Esophagus (tissue), 2 donors: Measurements from ENCODE around the gene BCR. TPM values are rescaled to one million over a fixed set of nuclear protein-coding genes. Genes with fewer than 3 reads are reported as not detected.
"Not testable (repeated sequence)": the region's sequence is repeated elsewhere in the genome, so short reads cannot be mapped to it uniquely, and the experiment has no call there.

Source experiments
- H3K27ac ChIP-seq, 2 donors: one replicate each; pipeline ENCODE4 v1.5.1; 2013; ENCODE audit warnings: low read depth in 2 of 2, mild to moderate bottlenecking in 2 of 2, inconsistent platforms in 1 of 2, low read length in 1 of 2, moderate library complexity in 1 of 2
- H3K27me3 ChIP-seq, 2 donors: one replicate each; pipeline ENCODE4 v1.6.1; 2013; ENCODE audit warnings: low read length in 2 of 2, control low read depth in 1 of 2, mild to moderate bottlenecking in 1 of 2; ENCODE audit not compliant: insufficient read depth in 2 of 2, control insufficient read depth in 1 of 2
- H3K36me3 ChIP-seq, 2 donors: one replicate each; pipeline ENCODE4 v1.6.1; 2013; ENCODE audit warnings: low read length in 1 of 2; ENCODE audit not compliant: control insufficient read depth in 2 of 2, insufficient read depth in 2 of 2
- H3K4me1 ChIP-seq, 2 donors: one replicate each; pipeline ENCODE4 v1.6.1; 2013; ENCODE audit warnings: low read length in 1 of 2; ENCODE audit not compliant: control insufficient read depth in 2 of 2, insufficient read depth in 2 of 2
- H3K4me3 ChIP-seq, 2 donors: one replicate each; pipeline ENCODE4 v1.5.1; 2013; ENCODE audit warnings: low read length in 2 of 2, mild to moderate bottlenecking in 2 of 2, low read depth in 1 of 2, moderate library complexity in 1 of 2
- H3K9me3 ChIP-seq, 2 donors: one replicate each; pipeline ENCODE4 v1.6.1; 2013; ENCODE audit warnings: mild to moderate bottlenecking in 2 of 2, low read depth in 1 of 2, low read length in 1 of 2, moderate library complexity in 1 of 2; ENCODE audit not compliant: control insufficient read depth in 2 of 2, insufficient read depth in 1 of 2
- WGBS, 2 donors: extraction: QIAGEN DNeasy Blood & Tissue Kit; methylation state at CpG; one replicate each; pipeline ENCODE4 v1.1.7; 2013; 5-methylcytosine and 5-hydroxymethylcytosine counted together
- polyA plus RNA-seq, 2 donors: library from polyadenylated mRNA; stranded (reverse); fragments of 200-250 nt; gene quantifications; one replicate each; pipeline ENCODE4 v1.2.3, GENCODE V29; 2013
- donor health status: healthy with polysubstance abuse.
- donor health status: Bipolar disorder and iron deficiency.

The BCR gene
- polyA plus RNA-seq, 2 donors, result 27.8 to 30.2 TPM

GRCh38 chr22:23309261-23309660 lies 129.0 kb downstream of the BCR start:
- H3K4me1 ChIP-seq, H3K27me3 ChIP-seq, H3K27ac ChIP-seq, H3K4me3 ChIP-seq, H3K9me3 ChIP-seq: not testable (repeated sequence)
- H3K36me3 ChIP-seq, result peaks cover 0 to 18% of the 10 kb centered on the region in 2 donors
- 92 to 93% methylated on average over 7 to 9 of the region's 12 CpGs for WGBS, 2 donors

GRCh38 chr22:23310443-23311097 lies 130.3 kb downstream of the BCR start:
- H3K4me1 ChIP-seq, H3K27ac ChIP-seq, H3K9me3 ChIP-seq, H3K4me3 ChIP-seq, H3K27me3 ChIP-seq: not testable (repeated sequence)
- 70 to 82% methylated on average over 5 to 6 of the region's 15 CpGs for WGBS, 2 donors
- peaks cover 0 to 24% of the 10 kb centered on the region in 2 donors for H3K36me3 ChIP-seq

- not testable (repeated sequence) for H3K27me3 ChIP-seq, H3K4me1 ChIP-seq, H3K4me3 ChIP-seq, H3K27ac ChIP-seq, H3K9me3 ChIP-seq
- H3K36me3 ChIP-seq, result peaks cover 0 to 21% of the 10 kb centered on the region in 2 donors
- 93 to 95% methylated on average over 15 to 18 of the region's 18 CpGs for WGBS, 2 donors
Measured at GRCh38 chr22:23311635-23312420, 131.5 kb downstream of the BCR start.

GRCh38 chr22:23313791-23314567 lies 133.7 kb downstream of the BCR start:
- no peak overlapping the region for H3K27ac ChIP-seq
- no peaks in the 10 kb centered on the region for H3K9me3 ChIP-seq
- H3K27me3 ChIP-seq, result no peaks in the 10 kb centered on the region
- no peak overlapping the region for H3K4me3 ChIP-seq
- H3K4me1 ChIP-seq, result no peaks in the 10 kb centered on the region
- peaks cover 0 to 21% of the 10 kb centered on the region in 2 donors for H3K36me3 ChIP-seq
- WGBS, 2 donors, result 86 to 89% methylated on average over 14 of the region's 14 CpGs

- Histone ChIP-seq H3K4me1 (no peaks in the 10 kb centered on the region), H3K27ac (no peak overlapping the region)
- WGBS, 2 donors, result 32 to 39% methylated on average over 15 of the region's 15 CpGs
Measured at GRCh38 chr22:23315341-23315917, 135.1 kb downstream of the BCR start.

GRCh38 chr22:23316596-23316995 lies 136.3 kb downstream of the BCR start:
- 82 to 87% methylated on average over 6 of the region's 11 CpGs for WGBS, 2 donors
- peaks cover 0 to 21% of the 10 kb centered on the region in 2 donors for H3K36me3 ChIP-seq
- not testable (repeated sequence) for H3K27ac ChIP-seq, H3K4me3 ChIP-seq, H3K4me1 ChIP-seq, H3K9me3 ChIP-seq, H3K27me3 ChIP-seq

More at GRCh38 chr22:23315341-23315917, 135.1 kb downstream of the BCR start:
- no peaks in the 10 kb centered on the region for H3K27me3 ChIP-seq
- no peaks in the 10 kb centered on the region for H3K9me3 ChIP-seq
- H3K36me3 ChIP-seq, result peaks cover 0 to 21% of the 10 kb centered on the region in 2 donors
- no peak overlapping the region for H3K4me3 ChIP-seq

GRCh38 chr22:23318316-23318715 lies 138.0 kb downstream of the BCR start:
- H3K27me3 ChIP-seq, H3K27ac ChIP-seq, H3K4me1 ChIP-seq, H3K4me3 ChIP-seq, H3K9me3 ChIP-seq: not testable (repeated sequence)
- WGBS, 2 donors, result 90 to 93% methylated on average over 4 to 7 of the region's 9 CpGs
- H3K36me3 ChIP-seq, result peaks cover 0 to 15% of the 10 kb centered on the region in 2 donors

- H3K4me1 ChIP-seq, H3K27me3 ChIP-seq: not testable (repeated sequence)
Measured at GRCh38 chr22:23322497-23323080, 142.3 kb downstream of the BCR start.

More at GRCh38 chr22:23322497-23323080, 142.3 kb downstream of the BCR start:
- not testable (repeated sequence) for H3K27ac ChIP-seq, H3K36me3 ChIP-seq, H3K9me3 ChIP-seq, H3K4me3 ChIP-seq
- WGBS, 2 donors, result 84 to 87% methylated on average over 19 of the region's 19 CpGs
